Retinal pigment epithelial cell (primary cell): ENCODE measurements around the gene DUT.

ENCODE experiments used
- DNase-seq: peaks from one replicate; pipeline ENCODE4 v3.0.0-alpha.2; 2010; ENCODE audit warnings: low read depth
- H3K4me3 ChIP-seq: 2 replicates; pipeline ENCODE4 v1.5.1; 2011; ENCODE audit warnings: mild to moderate bottlenecking, low read length, control low read depth, moderate library complexity
- CTCF ChIP-seq: conservative IDR thresholded peaks from 2 replicates; pipeline ENCODE4 v1.5.1; 2011; ENCODE audit warnings: low read depth, low read length, control low read depth, inconsistent platforms

DUT gene

GRCh38 chr15:48375767-48376166 lies 44.5 kb downstream of the DUT start:
- TF ChIP-seq CTCF: no peak
- no peak for DNase-seq
- H3K4me3 ChIP-seq: no peak overlapping the region

- no peak for TF ChIP-seq CTCF
- H3K4me3 ChIP-seq: no peak overlapping the region
- DNase-seq: no peak
These were observed 49.0 kb downstream of the DUT start for GRCh38 chr15:48380198-48380597.

- no peak for DNase-seq
- no peak overlapping the region for H3K4me3 ChIP-seq
- TF ChIP-seq CTCF: no peak
These were observed 50.6 kb downstream of the DUT start for GRCh38 chr15:48381861-48382260.

- no peak for TF ChIP-seq CTCF
- DNase-seq: no peak
- no peak overlapping the region for H3K4me3 ChIP-seq
These were observed 51.8 kb downstream of the DUT start for GRCh38 chr15:48383031-48383430.

GRCh38 chr15:48384616-48385015 lies 53.4 kb downstream of the DUT start:
- no peak for TF ChIP-seq CTCF
- DNase-seq: no peak
- no peak overlapping the region for H3K4me3 ChIP-seq

- TF ChIP-seq CTCF: no peak
- H3K4me3 ChIP-seq: no peak overlapping the region
- no peak for DNase-seq
These were observed 54.0 kb downstream of the DUT start for GRCh38 chr15:48385031-48385830.
